Esophagus muscularis mucosa (tissue), 4 donors: ENCODE measurements around the gene CRYZL1. TPM values are rescaled to one million over a fixed set of nuclear protein-coding genes. Genes with fewer than 3 reads are reported as not detected.
A peak's percentile ranks its signal among the peaks of the same experiment; 100 is the strongest.

Experiments
- DNase-seq: peaks from one replicate; pipeline ENCODE4 v3.0.0-alpha.2; 2017; ENCODE audit errors: extremely low spot score
- H3K27ac ChIP-seq, 4 donors: fragments of 200-600 bp; sonication (generic); replicated peaks in 1 of 4; 1 replicate in 3 of 4; 2 replicates in 1 of 4; pipeline ENCODE4 v1.5.1; 2016 to 2019; ENCODE audit warnings: mild to moderate bottlenecking in 1 of 4
- H3K27me3 ChIP-seq, 4 donors: fragments of 200-600 bp; sonication (generic); one replicate each; pipeline versions ENCODE4 v1.5.1 to v1.6.0; 2016 to 2019
- H3K36me3 ChIP-seq, 4 donors: fragments of 200-600 bp; sonication (generic); one replicate each; pipeline ENCODE4 v1.5.1; 2016 to 2019
- H3K4me1 ChIP-seq, 4 donors: fragments of 200-600 bp; sonication (generic); one replicate each; pipeline ENCODE4 v1.5.1; 2016 to 2019
- H3K4me3 ChIP-seq, 4 donors: fragments of 200-600 bp; sonication (generic); 1 replicate in 2 of 4; 2 replicates in 2 of 4; pipeline ENCODE4 v1.5.1; 2016 to 2019; ENCODE audit warnings: mild to moderate bottlenecking in 4 of 4, moderate library complexity in 1 of 4
- H3K9me3 ChIP-seq, 4 donors: fragments of 200-600 bp; sonication (generic); 1 replicate in 3 of 4; 2 replicates in 1 of 4; pipeline ENCODE4 v1.5.1; 2016 to 2019
- EP300 ChIP-seq: sonication (generic); formaldehyde crosslinking; IDR thresholded peaks from one replicate; pipeline ENCODE4 v1.6.1; 2017; ENCODE audit warnings: antibody characterized with exemption
- POLR2A ChIP-seq: fragments of 450-650 bp; IDR thresholded peaks from one replicate; pipeline ENCODE4 v1.6.1; 2017; ENCODE audit warnings: antibody characterized with exemption, moderate library complexity, mild to moderate bottlenecking, low read depth
- POLR2AphosphoS5 ChIP-seq, 2 donors: sonication (generic); formaldehyde crosslinking; IDR thresholded peaks; one replicate each; pipeline ENCODE4 v1.6.1; 2017; ENCODE audit warnings: antibody characterized with exemption in 2 of 2
- WGBS: methylation state at CpG from one replicate; pipeline ENCODE4 v1.1.5; 2018; 5-methylcytosine and 5-hydroxymethylcytosine counted together
- intact Hi-C: fragments of 100-400 bp; cut with DNase I; formaldehyde crosslinking; loops from one replicate; pipeline ENCODE4 v1.15.1; 2023
- total RNA-seq, 4 donors: library from RNA; depleted of rRNA; stranded (reverse); fragments of >200 nt; gene quantifications; one replicate each; pipeline versions ENCODE4 v1.1.0 to v1.2.1, GENCODE V29; 2016
- TF ChIP-seq, protein P1 (sequence below), 3 experiments: fragments of 200-600 bp in 2 of 3; fragments of 450-650 bp in 1 of 3; sonication (generic) in 2 of 3; IDR thresholded peaks; one replicate each; pipeline ENCODE4 v1.5.1; 2017 to 2019; ENCODE audit warnings: antibody characterized with exemption in 3 of 3, mild to moderate bottlenecking in 2 of 3, moderate library complexity in 1 of 3

The CRYZL1 gene
- total RNA-seq, 4 donors from 2014 or later, result 26.8 to 40.3 (median 32.4) TPM

DNA sequence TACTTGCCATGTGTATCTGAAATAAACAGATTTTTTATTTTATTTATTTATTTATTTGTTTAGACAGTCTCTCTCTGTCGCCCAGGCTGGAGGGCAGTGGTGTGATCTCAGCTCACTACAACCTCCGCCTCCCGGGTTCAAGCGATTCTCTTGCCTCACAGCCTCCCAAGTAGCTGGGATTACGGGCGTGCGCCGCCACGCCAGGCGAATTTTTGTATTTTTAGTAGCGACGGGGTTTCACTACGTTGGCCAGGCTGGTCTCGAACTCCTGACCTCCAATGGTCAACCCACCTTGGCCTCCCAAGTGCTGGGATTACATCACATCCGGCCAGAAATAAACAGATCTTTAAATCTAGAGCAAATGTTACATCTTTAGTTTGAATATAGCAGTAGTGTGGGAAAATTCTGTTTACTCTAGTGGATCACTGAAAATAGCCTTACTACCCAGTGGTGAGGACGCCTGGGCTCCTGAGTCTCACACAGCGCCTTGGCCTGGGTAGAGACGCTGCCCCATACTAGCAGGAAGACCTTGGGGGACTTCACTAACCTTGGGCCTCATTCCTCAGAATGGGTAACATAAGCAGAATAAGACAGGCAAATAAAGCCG, 100.3 kb downstream of the CRYZL1 start:
- DNase-seq, result no peak
- TF ChIP-seq POLR2A, result no peak
- TF ChIP-seq EP300, result no peak
- TF ChIP-seq, protein P1, sequence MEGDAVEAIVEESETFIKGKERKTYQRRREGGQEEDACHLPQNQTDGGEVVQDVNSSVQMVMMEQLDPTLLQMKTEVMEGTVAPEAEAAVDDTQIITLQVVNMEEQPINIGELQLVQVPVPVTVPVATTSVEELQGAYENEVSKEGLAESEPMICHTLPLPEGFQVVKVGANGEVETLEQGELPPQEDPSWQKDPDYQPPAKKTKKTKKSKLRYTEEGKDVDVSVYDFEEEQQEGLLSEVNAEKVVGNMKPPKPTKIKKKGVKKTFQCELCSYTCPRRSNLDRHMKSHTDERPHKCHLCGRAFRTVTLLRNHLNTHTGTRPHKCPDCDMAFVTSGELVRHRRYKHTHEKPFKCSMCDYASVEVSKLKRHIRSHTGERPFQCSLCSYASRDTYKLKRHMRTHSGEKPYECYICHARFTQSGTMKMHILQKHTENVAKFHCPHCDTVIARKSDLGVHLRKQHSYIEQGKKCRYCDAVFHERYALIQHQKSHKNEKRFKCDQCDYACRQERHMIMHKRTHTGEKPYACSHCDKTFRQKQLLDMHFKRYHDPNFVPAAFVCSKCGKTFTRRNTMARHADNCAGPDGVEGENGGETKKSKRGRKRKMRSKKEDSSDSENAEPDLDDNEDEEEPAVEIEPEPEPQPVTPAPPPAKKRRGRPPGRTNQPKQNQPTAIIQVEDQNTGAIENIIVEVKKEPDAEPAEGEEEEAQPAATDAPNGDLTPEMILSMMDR (IDR thresholded peaks at IDR 0.05), result no peak
- TF ChIP-seq POLR2AphosphoS5 (IDR thresholded peaks at IDR 0.05), result no peak
- Histone ChIP-seq H3K36me3 (peaks cover 8 to 34% (median 26%) of the 10 kb centered on the region in 4 donors), H3K4me3 (peak overlapping the region; percentile 72 to 81 (median 75)), H3K27ac (peak overlapping the region; percentile 96 to 99 (median 98)), H3K27me3 (no peaks in the 10 kb centered on the region), H3K9me3 (no peaks in the 10 kb centered on the region), H3K4me1 (peaks cover 29 to 42% (median 39%) of the 10 kb centered on the region in 4 donors)
- intact Hi-C loops, result loop anchor here (5.0 kb wide), 1 partner anchor 59 kb away; no protein-coding TSS in a partner anchor
- WGBS, result 35% methylated on average over 19 of the region's 19 CpGs

DNA sequence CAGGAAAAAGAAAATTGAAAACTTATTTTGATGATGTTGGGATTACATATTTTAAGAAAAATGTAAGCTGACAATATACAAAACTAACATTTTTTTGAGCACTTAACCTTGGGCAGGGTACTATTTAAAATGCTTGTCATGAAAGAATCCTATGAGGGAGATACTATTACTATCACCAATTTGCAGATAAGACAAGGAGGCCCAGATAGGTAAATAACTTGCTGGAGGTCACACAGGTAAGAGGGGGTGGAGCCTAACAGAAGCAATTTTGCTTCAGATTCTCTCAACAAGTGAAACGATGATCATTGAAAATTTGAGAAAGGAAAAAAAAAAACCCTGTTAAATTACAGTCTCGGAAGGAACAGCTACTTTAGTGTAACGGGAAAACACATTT, 100.8 kb downstream of the CRYZL1 start:
- intact Hi-C loops, result loop anchor here (5.0 kb wide), 1 partner anchor 58 kb away; no protein-coding TSS in a partner anchor
- Histone ChIP-seq H3K36me3 (peaks cover 7 to 37% (median 28%) of the 10 kb centered on the region in 4 donors), H3K27me3 (no peaks in the 10 kb centered on the region), H3K4me1 (peaks cover 26 to 37% (median 34%) of the 10 kb centered on the region in 4 donors), H3K27ac (peak overlapping the region in 3 of 4 donors; percentile 96 to 99 (median 97)), H3K9me3 (no peaks in the 10 kb centered on the region), H3K4me3 (peak overlapping the region; percentile 72 to 81 (median 75))
- no peak for DNase-seq
- 81% methylated on average over 3 of the region's 3 CpGs for WGBS
- TF ChIP-seq POLR2AphosphoS5 (IDR thresholded peaks at IDR 0.05) (no peak), EP300 (no peak), POLR2A (no peak)
- TF ChIP-seq, protein P1 (IDR thresholded peaks at IDR 0.05), result no peak

GRCh38 chr21:33539616-33540015, 101.9 kb downstream of the CRYZL1 start:
- DNase-seq, result no peak
- H3K36me3 ChIP-seq, result peaks cover 8 to 48% (median 36%) of the 10 kb centered on the region in 4 donors
- no peaks in the 10 kb centered on the region for H3K9me3 ChIP-seq
- 81% methylated on average over 4 of the region's 4 CpGs for WGBS
- TF ChIP-seq, protein P1 (IDR thresholded peaks at IDR 0.05), result no peak
- TF ChIP-seq POLR2AphosphoS5 (IDR thresholded peaks at IDR 0.05), result no peak
- no peak for TF ChIP-seq EP300
- no peak for TF ChIP-seq POLR2A
- H3K27ac ChIP-seq, result no peak overlapping the region
- intact Hi-C loops, result loop anchor here (5.0 kb wide), 1 partner anchor 57 kb away; no protein-coding TSS in a partner anchor
- peaks cover 15 to 26% (median 23%) of the 10 kb centered on the region in 4 donors for H3K4me1 ChIP-seq
- H3K4me3 ChIP-seq, result no peak overlapping the region
- no peaks in the 10 kb centered on the region for H3K27me3 ChIP-seq

Other genes with a start within 250 kb of the CRYZL1 start
- 10 to 100 TPM; 28.7 to 56.3 (median 39.3) TPM for gene IFNGR2, start 238.3 kb downstream of the CRYZL1 start, total RNA-seq
- gene TMEM50B, start 161.8 kb downstream of the CRYZL1 start, total RNA-seq, result 10 to 100 TPM; 40.2 to 95.1 (median 67.2) TPM
- gene DNAJC28, start 150.0 kb downstream of the CRYZL1 start, total RNA-seq, result 1 to 10 TPM in 3 of 4 donors, under 1 TPM in 1; 0.83 to 2.1 (median 1.7) TPM
- 10 to 100 TPM; 35.8 to 61.8 (median 49.0) TPM for gene GART, start 99.6 kb downstream of the CRYZL1 start, total RNA-seq
- gene SON, start 98.7 kb downstream of the CRYZL1 start, total RNA-seq, result 100 to 1,000 TPM; 219 to 258 (median 244) TPM
- gene DONSON, start 53.1 kb downstream of the CRYZL1 start, total RNA-seq, result 10 to 100 TPM in 1 of 4 donors, 1 to 10 TPM in 3; 3.5 to 11.2 (median 5.2) TPM
- gene ITSN1, start 760 bp upstream of the CRYZL1 start, total RNA-seq, result 10 to 100 TPM; 31.1 to 42.5 (median 35.9) TPM